RWPE1 (cell line): ENCODE results near the gene MRGPRG.
"Not testable (repeated sequence)": the region's sequence is repeated elsewhere in the genome, so short reads cannot be mapped to it uniquely, and the experiment has no call there.

Experiments used
- CTCF ChIA-PET: fragments of 350-600 bp; sonication (Branson Sonifier 250); formaldehyde crosslinking; extraction: SDS; loops from one replicate; lab custom pipeline; 2021; lab: Yijun Ruan, JAX
- POLR2A ChIA-PET: fragments of 400-600 bp; formaldehyde crosslinking; extraction: SDS; loops from one replicate; lab custom pipeline; 2020; ENCODE audit warnings: antibody characterized with exemption; ENCODE audit not compliant: low non-redundant PET; lab: Yijun Ruan, JAX
- DNase-seq: peaks from one replicate; pipeline ENCODE4 v3.0.0; 2012; ENCODE audit warnings: low spot score
- H3K27ac ChIP-seq: fragments of 450-650 bp; 2 replicates; pipeline ENCODE4 v1.5.1; 2017
- CTCF ChIP-seq: fragments of 450-650 bp; conservative IDR thresholded peaks from 2 replicates; pipeline ENCODE4 v1.5.1; 2017; ENCODE audit warnings: low read depth, mild to moderate bottlenecking

MRGPRG gene

GRCh38 chr11:3170044-3170755 is 48.4 kb downstream of the MRGPRG start:
- no peak for DNase-seq
- POLR2A ChIA-PET = interaction anchor here (0.6 kb wide), 1 partner anchor 69 kb away, joined by 3 read pairs; no protein-coding TSS in a partner anchor
- no peak for TF ChIP-seq CTCF
- H3K27ac ChIP-seq = peak overlapping the region; percentile 67
- CTCF ChIA-PET = interaction anchor here (1.2 kb wide), 1 partner anchor 36 kb away, joined by 4 read pairs; no protein-coding TSS in a partner anchor

GRCh38 chr11:3169255-3170043 is 49.2 kb downstream of the MRGPRG start:
- ChIA-PET POLR2A (interaction anchor here (0.8 kb wide), 1 partner anchor 55 kb away, joined by 3 read pairs; no protein-coding TSS in a partner anchor), CTCF (interaction anchor here (1.2 kb wide), 1 partner anchor 35 kb away, joined by 4 read pairs; no protein-coding TSS in a partner anchor)
- DNase-seq = peak; percentile 31
- 0 out of 2 replicates have a peak, but pooled peaks have one; percentile 14 for TF ChIP-seq CTCF
- peak overlapping the region; percentile 67 for H3K27ac ChIP-seq

GRCh38 chr11:3168742-3169254 is 49.8 kb downstream of the MRGPRG start:
- H3K27ac ChIP-seq = peak overlapping the region; percentile 67; the same call in 1 of the 2 replicates
- CTCF ChIA-PET = interaction anchor here (0.6 to 1.2 kb wide), 2 partner anchors 34 to 66 kb away, joined by 4 read pairs; no protein-coding TSS in a partner anchor
- not testable (repeated sequence) for DNase-seq
- POLR2A ChIA-PET = interaction anchor here (0.8 kb wide), 1 partner anchor 56 kb away, joined by 3 read pairs; no protein-coding TSS in a partner anchor
